GM23338 (cell line): ENCODE data around the gene SERGEF. TPM values are rescaled to one million over a fixed set of nuclear protein-coding genes. Genes with fewer than 3 reads are reported as not detected.
A peak's percentile ranks its signal among the peaks of the same experiment; 100 is the strongest.

Experiments used
- ATAC-seq: fragments of 200-7000 bp; cut with Tn5 transposase; 3 replicates; pipeline ENCODE4 v1.9.1; 2020
- DNase-seq: peaks from one replicate; pipeline ENCODE4 v3.0.0-alpha.2; 2015; ENCODE audit warnings: low spot score
- H2AFZ ChIP-seq: fragments of 200-600 bp; sonication (generic); 2 replicates; pipeline ENCODE4 v1.8.0; 2016; ENCODE audit warnings: antibody characterized with exemption, mild to moderate bottlenecking, moderate library complexity
- H3F3A ChIP-seq: fragments of 200-600 bp; sonication (generic); replicated peaks from 2 replicates; pipeline ENCODE4 v1.8.0; 2017; ENCODE audit warnings: antibody characterized with exemption, mixed run types, low read depth
- H3K27ac ChIP-seq: fragments of 200-600 bp; sonication (generic); 2 replicates; pipeline ENCODE4 v1.6.1; 2016; ENCODE audit warnings: low read depth
- H3K27me3 ChIP-seq: fragments of 200-600 bp; sonication (generic); 2 replicates; pipeline ENCODE4 v1.8.0; 2016; ENCODE audit warnings: mild to moderate bottlenecking, mixed run types, moderate library complexity; ENCODE audit not compliant: insufficient read depth
- H3K36me3 ChIP-seq: fragments of 200-600 bp; sonication (generic); 2 replicates; pipeline ENCODE4 v1.8.0; 2016; ENCODE audit warnings: mild to moderate bottlenecking; ENCODE audit not compliant: insufficient read depth
- H3K4me1 ChIP-seq: fragments of 200-600 bp; sonication (generic); 2 replicates; pipeline ENCODE4 v1.8.0; 2016; ENCODE audit warnings: mild to moderate bottlenecking, moderate library complexity; ENCODE audit not compliant: insufficient read depth
- H3K4me2 ChIP-seq: fragments of 200-600 bp; sonication (generic); 2 replicates; pipeline ENCODE4 v1.7.1; 2017; ENCODE audit warnings: mixed run types
- H3K4me3 ChIP-seq: fragments of 200-600 bp; sonication (generic); 2 replicates; pipeline ENCODE4 v1.6.1; 2016; ENCODE audit warnings: mixed run types
- H3K79me2 ChIP-seq: fragments of 200-600 bp; sonication (generic); replicated peaks from 2 replicates; pipeline ENCODE4 v1.8.0; 2017; ENCODE audit warnings: mild to moderate bottlenecking; ENCODE audit not compliant: insufficient read depth
- H3K9me2 ChIP-seq: fragments of 200-600 bp; sonication (generic); 2 replicates; pipeline ENCODE4 v1.8.0; 2017; ENCODE audit not compliant: insufficient read depth
- H4K20me1 ChIP-seq: fragments of 200-600 bp; sonication (generic); replicated peaks from 2 replicates; pipeline ENCODE4 v1.8.0; 2017; ENCODE audit warnings: mild to moderate bottlenecking; ENCODE audit not compliant: insufficient read depth
- H3K27ac Mint-ChIP-seq: 2 replicates; pipeline ENCODE4 v1.8.0; 2020; ENCODE audit warnings: inconsistent platforms, mild to moderate bottlenecking, moderate library complexity, mixed read lengths
- H3K27me3 Mint-ChIP-seq: 3 replicates; pipeline ENCODE4 v1.8.0; 2022; ENCODE audit warnings: low read depth, mild to moderate bottlenecking, moderate library complexity, mixed read lengths, inconsistent platforms; ENCODE audit not compliant: insufficient read depth, poor library complexity
- H3K36me3 Mint-ChIP-seq: 3 replicates; pipeline ENCODE4 v1.8.0; 2021; ENCODE audit warnings: low read depth, mild to moderate bottlenecking, inconsistent platforms, moderate library complexity, mixed read lengths
- H3K4me1 Mint-ChIP-seq: 3 replicates; pipeline ENCODE4 v1.8.0; 2020; ENCODE audit warnings: mild to moderate bottlenecking, inconsistent platforms, mixed read lengths
- H3K4me3 Mint-ChIP-seq: 3 replicates; pipeline ENCODE4 v1.8.0; 2021; ENCODE audit warnings: moderate library complexity, mild to moderate bottlenecking, inconsistent platforms, mixed read lengths
- H3K9me3 Mint-ChIP-seq: 3 replicates; pipeline ENCODE4 v1.8.0; 2020; ENCODE audit warnings: moderate library complexity, mild to moderate bottlenecking, inconsistent platforms, mixed read lengths
- CTCF ChIP-seq, 2 experiments: fragments of 200-600 bp in 1 of 2; sonication (generic) in 1 of 2; conservative IDR thresholded peaks; 2 replicates each; pipeline versions ENCODE4 v1.5.1 to v1.6.1; 2016 to 2017; ENCODE audit warnings: antibody characterized with exemption in 2 of 2, low read depth in 2 of 2, mild to moderate bottlenecking in 2 of 2, moderate library complexity in 1 of 2
- ETS1 ChIP-seq: IDR thresholded peaks from 2 replicates; pipeline ENCODE4 v1.6.1; 2016; ENCODE audit warnings: antibody characterized with exemption
- EZH2 ChIP-seq: fragments of 200-600 bp; sonication (generic); IDR thresholded peaks from one replicate; pipeline ENCODE4 v1.8.0; 2017; ENCODE audit warnings: antibody characterized with exemption, mild to moderate bottlenecking, low read depth; ENCODE audit not compliant: unreplicated experiment
- EZH2phosphoT487 ChIP-seq: fragments of 200-600 bp; sonication (generic); IDR thresholded peaks from one replicate; pipeline ENCODE4 v1.8.1; 2018; ENCODE audit warnings: antibody characterized with exemption; ENCODE audit not compliant: unreplicated experiment
- JUNB ChIP-seq: IDR thresholded peaks from one replicate; pipeline ENCODE4 v1.6.1; 2016; ENCODE audit warnings: antibody characterized with exemption; ENCODE audit not compliant: unreplicated experiment
- NANOG ChIP-seq: IDR thresholded peaks from 2 replicates; pipeline ENCODE4 v1.6.1; 2016; ENCODE audit warnings: antibody characterized with exemption, borderline replicate concordance
- POLR2AphosphoS5 ChIP-seq: IDR thresholded peaks from 2 replicates; pipeline ENCODE4 v1.6.1; 2016; ENCODE audit warnings: antibody characterized with exemption, low read depth
- STAT1 ChIP-seq: IDR thresholded peaks from one replicate; pipeline ENCODE4 v1.6.1; 2016; ENCODE audit warnings: antibody characterized with exemption; ENCODE audit not compliant: unreplicated experiment
- ZNF114 ChIP-seq: fragments of 250-450 bp; sonication (Bioruptor Pico); IDR thresholded peaks from 2 replicates; pipeline ENCODE4 v1.5.0; 2020; ENCODE audit warnings: mild to moderate bottlenecking, moderate library complexity
- ZNF331 ChIP-seq: fragments of 250-450 bp; sonication (Bioruptor Pico); IDR thresholded peaks from 2 replicates; pipeline ENCODE4 v1.5.0; 2020; ENCODE audit warnings: low read depth, mild to moderate bottlenecking, moderate library complexity
- ZNF462 ChIP-seq: fragments of 250-450 bp; sonication (Bioruptor Pico); IDR thresholded peaks from 2 replicates; pipeline ENCODE4 v1.5.0; 2020; ENCODE audit warnings: mild to moderate bottlenecking, moderate library complexity
- polyA plus RNA-seq: library from polyadenylated mRNA; unstranded; fragments of >200 nt; fragmentation: Nextera tagmentation; extraction: Ambion mirVana; gene quantifications from 2 replicates; pipeline ENCODE4 v1.2.1, GENCODE V29; 2016
- total RNA-seq: library from RNA; depleted of rRNA; stranded (reverse); fragments of >200 nt; shearing (Covaris generic); gene quantifications from 2 replicates; pipeline ENCODE4 v1.2.3, GENCODE V29; 2014

SERGEF gene
- total and polyA plus RNA-seq, 2 experiments from 2014 or later = 24.2 to 27.9 TPM

GRCh38 chr11:18046116-18046777 is 33.4 kb upstream of the SERGEF start, which contains the start of gene TPH1:
Gene TPH1 (minus strand): TSS chr11:18046269. CDS start chr11:18040762, 5,507 bp downstream.
- H2AFZ ChIP-seq = peak within 1 kb of the TSS; percentile 99

GRCh38 chr11:18036456-18036855 is 23.6 kb upstream of the SERGEF start:
- Mint-ChIP-seq H3K27ac (no peak overlapping the region), H3K4me3 (no peak overlapping the region), H3K9me3 (no peaks in the 10 kb centered on the region), H3K27me3 (no peaks in the 10 kb centered on the region), H3K4me1 (no peaks in the 10 kb centered on the region), H3K36me3 (no peaks in the 10 kb centered on the region)
- H3K9me2 ChIP-seq = no peaks in the 10 kb centered on the region
- H2AFZ ChIP-seq = no peak overlapping the region
- H3K4me3 ChIP-seq = no peak overlapping the region
- no peaks in the 10 kb centered on the region for H3K4me1 ChIP-seq
- no peak overlapping the region for H3K4me2 ChIP-seq
- H3K27ac ChIP-seq = no peak overlapping the region
- H3K79me2 ChIP-seq = no peaks in the 10 kb centered on the region
- DNase-seq (no peak), ATAC-seq (no peak)
- H3F3A ChIP-seq = no peaks in the 10 kb centered on the region
- no peaks in the 10 kb centered on the region for H4K20me1 ChIP-seq
- no peaks in the 10 kb centered on the region for H3K36me3 ChIP-seq
- no peaks in the 10 kb centered on the region for H3K27me3 ChIP-seq
- TF ChIP-seq ZNF462 (CRISPR knock-in tag) (no peak), STAT1 (no peak), JUNB (no peak), EZH2 (no peak), ZNF331 (CRISPR knock-in tag) (no peak), ZNF114 (no peak), CTCF (conservative IDR thresholded peaks at IDR 0.05; ENCODE audit: low read depth in 2 of 2) (no peak), ETS1 (no peak), EZH2phosphoT487 (no peak), POLR2AphosphoS5 (no peak), NANOG (no peak)

More at GRCh38 chr11:18046116-18046777, 33.4 kb upstream of the SERGEF start, which contains the start of gene TPH1:
- DNase-seq = peak; percentile 80
- Histone ChIP-seq H3K79me2 (no peaks in the 10 kb centered on the region), H3F3A (no peaks in the 10 kb centered on the region), H3K4me1 (no peaks in the 10 kb centered on the region), H3K36me3 (no peaks in the 10 kb centered on the region), H3K27ac (no peak within 1 kb of the TSS), H3K27me3 (peaks cover 58% of the 10 kb centered on the region), H4K20me1 (0 out of 2 replicates have a peak, but pooled peaks cover 9% of the 10 kb centered on the region), H3K4me2 (peak within 1 kb of the TSS; percentile 84), H3K9me2 (no peaks in the 10 kb centered on the region), H3K4me3 (peak within 1 kb of the TSS; percentile 55)
- Mint-ChIP-seq H3K27ac (no peak within 1 kb of the TSS), H3K36me3 (no peaks in the 10 kb centered on the region), H3K4me3 (peak within 1 kb of the TSS; percentile 59), H3K4me1 (peaks cover 3% of the 10 kb centered on the region; the same call in 1 of the 3 replicates), H3K9me3 (no peaks in the 10 kb centered on the region), H3K27me3 (peaks cover 30% of the 10 kb centered on the region)
- TF ChIP-seq EZH2phosphoT487 (no peak), EZH2 (peak; percentile 37)
- peak; percentile 100 for ATAC-seq
